ENCODE data around the gene GLT6D1.

The GLT6D1 gene

GRCh38 chr9:135620558-135620957 is 18.8 kb downstream of the GLT6D1 start:
- DNase-seq, result no peak

GRCh38 chr9:135619599-135619886 is 19.8 kb downstream of the GLT6D1 start:
- no peak for DNase-seq

GRCh38 chr9:135618866-135619598 is 20.3 kb downstream of the GLT6D1 start:
- no peak for DNase-seq

- no peak for DNase-seq
These were observed 21.3 kb downstream of the GLT6D1 start for GRCh38 chr9:135617991-135618411.

GRCh38 chr9:135617538-135617900 is 21.8 kb downstream of the GLT6D1 start:
- DNase-seq, result no peak

- no peak for DNase-seq
These were observed 22.5 kb downstream of the GLT6D1 start for GRCh38 chr9:135616619-135617537.

GRCh38 chr9:135615666-135616618 is 23.4 kb downstream of the GLT6D1 start:
- no peak for DNase-seq

- DNase-seq, result no peak
These were observed 24.3 kb downstream of the GLT6D1 start for GRCh38 chr9:135614821-135615665.

- DNase-seq, result no peak
These were observed 25.2 kb downstream of the GLT6D1 start for GRCh38 chr9:135613946-135614805.

- DNase-seq, result no peak
These were observed 26.1 kb downstream of the GLT6D1 start for GRCh38 chr9:135612981-135613910.

GRCh38 chr9:135612437-135612836 is 26.9 kb downstream of the GLT6D1 start:
- DNase-seq, result no peak

GRCh38 chr9:135611875-135612209 is 27.5 kb downstream of the GLT6D1 start:
- DNase-seq, result no peak

GRCh38 chr9:135611142-135611874 is 28.0 kb downstream of the GLT6D1 start:
- no peak for DNase-seq

GRCh38 chr9:135610290-135611141 is 28.8 kb downstream of the GLT6D1 start:
- no peak for DNase-seq

- DNase-seq, result no peak
These were observed 29.9 kb downstream of the GLT6D1 start for GRCh38 chr9:135609366-135609955.

GRCh38 chr9:135608999-135609317 is 30.4 kb downstream of the GLT6D1 start:
- no peak for DNase-seq

- no peak for DNase-seq
These were observed 30.9 kb downstream of the GLT6D1 start for GRCh38 chr9:135608294-135608998.

Data from NCI-H2171 (cell line).